Central memory CD4-positive, alpha-beta T cell (primary cell): Measurements from ENCODE around the gene SLC39A6.
"Not testable (repeated sequence)": the region's sequence is repeated elsewhere in the genome, so short reads cannot be mapped to it uniquely, and the experiment has no call there.

ENCODE experiments used
- DNase-seq: peaks from one replicate; pipeline ENCODE4 v3.0.0; 2022
- total RNA-seq, 3 experiments: gene quantifications; one replicate each; lab custom pipeline; 2026; lab: John Stamatoyannopoulos, UW

Gene SLC39A6, protein sequence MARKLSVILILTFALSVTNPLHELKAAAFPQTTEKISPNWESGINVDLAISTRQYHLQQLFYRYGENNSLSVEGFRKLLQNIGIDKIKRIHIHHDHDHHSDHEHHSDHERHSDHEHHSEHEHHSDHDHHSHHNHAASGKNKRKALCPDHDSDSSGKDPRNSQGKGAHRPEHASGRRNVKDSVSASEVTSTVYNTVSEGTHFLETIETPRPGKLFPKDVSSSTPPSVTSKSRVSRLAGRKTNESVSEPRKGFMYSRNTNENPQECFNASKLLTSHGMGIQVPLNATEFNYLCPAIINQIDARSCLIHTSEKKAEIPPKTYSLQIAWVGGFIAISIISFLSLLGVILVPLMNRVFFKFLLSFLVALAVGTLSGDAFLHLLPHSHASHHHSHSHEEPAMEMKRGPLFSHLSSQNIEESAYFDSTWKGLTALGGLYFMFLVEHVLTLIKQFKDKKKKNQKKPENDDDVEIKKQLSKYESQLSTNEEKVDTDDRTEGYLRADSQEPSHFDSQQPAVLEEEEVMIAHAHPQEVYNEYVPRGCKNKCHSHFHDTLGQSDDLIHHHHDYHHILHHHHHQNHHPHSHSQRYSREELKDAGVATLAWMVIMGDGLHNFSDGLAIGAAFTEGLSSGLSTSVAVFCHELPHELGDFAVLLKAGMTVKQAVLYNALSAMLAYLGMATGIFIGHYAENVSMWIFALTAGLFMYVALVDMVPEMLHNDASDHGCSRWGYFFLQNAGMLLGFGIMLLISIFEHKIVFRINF
- 25.7 to 128 (median 59.0) reads per million in 3 experiments for total RNA-seq

DNA sequence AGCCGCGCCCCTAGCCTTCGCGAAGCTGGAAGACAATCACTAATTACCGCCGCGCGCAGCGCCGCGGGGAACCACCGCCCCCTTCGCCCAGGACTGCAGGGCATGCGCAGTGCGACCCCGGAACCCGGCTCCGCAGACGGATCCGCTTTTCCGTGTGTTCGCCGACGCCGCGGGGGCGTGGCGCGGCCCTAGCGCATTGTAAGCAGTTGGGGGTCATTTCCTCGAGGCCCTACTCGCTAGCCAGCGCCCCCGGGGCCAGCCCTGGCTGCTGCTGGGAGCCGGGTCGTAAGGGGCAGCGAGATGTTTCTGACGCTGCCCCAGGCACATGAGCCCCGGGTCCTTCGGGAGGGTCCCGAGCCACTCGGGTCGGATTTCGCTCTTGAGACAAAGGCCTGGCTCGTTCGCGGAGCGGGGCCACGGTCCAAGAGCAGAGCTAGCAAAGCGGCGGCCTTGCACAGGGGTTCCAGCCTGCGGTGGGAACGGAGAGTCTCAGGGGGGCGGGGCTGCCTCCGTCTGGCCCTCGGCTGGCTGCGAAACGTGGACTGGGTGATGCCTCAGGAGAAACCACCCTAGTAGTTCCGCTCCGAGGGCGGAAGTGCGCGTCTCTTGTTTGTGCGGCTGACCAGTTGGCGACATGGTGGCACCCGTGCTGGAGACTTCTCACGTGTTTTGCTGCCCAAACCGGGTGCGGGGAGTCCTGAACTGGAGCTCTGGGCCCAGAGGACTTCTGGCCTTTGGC lies at the start of gene SLC39A6, which contains the start of gene ELP2:
TSS of gene SLC39A6 (minus strand) at position 41 of the 739 bp plus-strand sequence. CDS start 2,333 bp downstream, outside the sequence.
TSS of gene ELP2 (plus strand) at position 600 of the 739 bp plus-strand sequence. CDS start at position 635, 35 bp downstream.
- peak; percentile 93 for DNase-seq

DNA sequence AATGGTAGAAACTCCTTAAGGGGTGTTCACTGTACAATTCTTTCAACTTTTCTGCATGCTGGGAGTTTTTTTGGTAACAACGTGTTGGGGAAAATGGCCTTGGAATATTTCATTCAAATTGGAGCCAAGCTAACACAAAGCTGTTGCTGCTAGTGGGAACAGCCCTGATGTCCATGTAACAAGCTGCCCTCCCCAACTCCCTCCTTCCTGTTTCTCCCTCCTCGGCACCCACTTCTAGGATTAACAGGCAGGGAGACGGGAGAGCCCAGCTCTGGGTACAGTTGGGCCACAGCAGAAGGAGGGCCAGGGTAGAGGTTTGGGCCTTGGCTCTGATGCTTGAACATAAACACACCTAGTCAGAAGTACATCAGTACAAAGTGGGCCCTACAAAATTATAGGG lies 48.8 kb upstream of the SLC39A6 start:
- no peak for DNase-seq

- no peak for DNase-seq
These were observed 47.6 kb upstream of the SLC39A6 start for GRCh38 chr18:36176711-36177110.

GRCh38 chr18:36176177-36176584 lies 47.0 kb upstream of the SLC39A6 start:
- DNase-seq: no peak

GRCh38 chr18:36175481-36175880 lies 46.3 kb upstream of the SLC39A6 start:
- DNase-seq: no peak

DNA sequence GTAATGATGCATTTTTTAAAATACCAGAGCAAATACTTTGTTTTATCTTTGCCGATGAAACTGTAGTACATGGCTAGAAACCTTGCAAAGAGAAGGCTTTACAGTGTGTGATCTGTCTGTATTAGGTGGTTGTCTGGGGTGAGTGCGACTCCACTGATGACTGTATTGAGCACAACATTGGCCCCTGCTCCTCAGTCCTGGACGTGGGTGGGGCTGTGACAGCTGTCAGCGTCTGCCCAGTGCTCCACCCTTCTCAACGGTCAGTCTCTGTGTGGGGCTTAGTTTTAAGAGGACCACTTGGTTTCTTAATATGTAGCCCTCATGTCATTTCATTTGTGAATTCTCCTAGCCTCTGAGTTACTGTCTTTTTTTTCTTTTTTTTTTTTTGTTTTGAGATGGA lies 40.8 kb upstream of the SLC39A6 start:
- DNase-seq: no peak

- not testable (repeated sequence) for DNase-seq
These were observed 39.2 kb upstream of the SLC39A6 start for GRCh38 chr18:36168296-36168695.

DNA sequence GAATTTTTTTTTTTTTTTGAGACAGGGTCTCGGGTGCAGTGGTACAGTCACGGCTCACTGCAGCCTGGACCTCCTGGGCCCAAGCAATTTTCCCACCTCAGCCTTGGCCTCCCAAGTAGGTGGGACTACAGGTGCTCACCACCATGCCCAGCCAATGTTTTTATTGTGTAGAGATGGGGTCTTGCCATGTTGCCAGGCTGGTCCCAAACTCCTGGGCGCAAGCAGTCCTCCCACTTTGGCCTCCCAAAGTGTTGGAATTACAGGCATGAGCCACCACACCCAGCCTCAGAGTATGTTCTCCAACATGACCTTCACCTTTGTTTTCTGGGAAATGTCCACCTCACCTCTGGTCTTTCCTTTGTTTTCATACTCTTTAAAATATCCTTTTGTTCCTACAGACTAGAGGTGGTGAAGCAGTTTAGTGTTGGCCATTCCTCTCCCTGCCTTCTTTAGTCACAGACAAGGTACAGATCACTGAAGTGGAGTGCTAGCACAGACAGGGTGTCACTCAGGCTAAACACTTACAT lies 38.6 kb upstream of the SLC39A6 start:
- no peak for DNase-seq

DNA sequence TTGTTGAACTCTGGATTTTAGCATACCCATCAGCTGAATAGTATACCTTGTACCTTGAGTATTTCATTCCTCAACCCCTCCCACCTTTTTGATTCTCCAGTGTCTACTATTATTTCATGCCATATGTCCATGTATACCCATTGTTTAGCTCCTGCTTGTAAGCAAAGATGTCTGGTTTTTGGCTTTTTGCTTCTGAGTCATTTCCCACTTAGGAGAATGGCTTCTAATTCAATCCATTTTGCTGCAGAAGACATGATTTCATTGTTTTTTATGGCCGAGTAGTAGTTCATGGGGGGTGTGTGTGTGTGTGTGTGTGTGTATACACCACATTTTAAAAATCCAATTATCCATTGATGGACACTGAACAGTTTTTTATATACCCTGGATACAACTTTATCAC lies 33.8 kb upstream of the SLC39A6 start:
- no peak for DNase-seq

GRCh38 chr18:36160959-36161371 lies 31.8 kb upstream of the SLC39A6 start:
- no peak for DNase-seq

- no peak for DNase-seq
These were observed 29.2 kb upstream of the SLC39A6 start for GRCh38 chr18:36158266-36158867.

GRCh38 chr18:36157441-36157840 lies 28.3 kb upstream of the SLC39A6 start:
- no peak for DNase-seq

DNA sequence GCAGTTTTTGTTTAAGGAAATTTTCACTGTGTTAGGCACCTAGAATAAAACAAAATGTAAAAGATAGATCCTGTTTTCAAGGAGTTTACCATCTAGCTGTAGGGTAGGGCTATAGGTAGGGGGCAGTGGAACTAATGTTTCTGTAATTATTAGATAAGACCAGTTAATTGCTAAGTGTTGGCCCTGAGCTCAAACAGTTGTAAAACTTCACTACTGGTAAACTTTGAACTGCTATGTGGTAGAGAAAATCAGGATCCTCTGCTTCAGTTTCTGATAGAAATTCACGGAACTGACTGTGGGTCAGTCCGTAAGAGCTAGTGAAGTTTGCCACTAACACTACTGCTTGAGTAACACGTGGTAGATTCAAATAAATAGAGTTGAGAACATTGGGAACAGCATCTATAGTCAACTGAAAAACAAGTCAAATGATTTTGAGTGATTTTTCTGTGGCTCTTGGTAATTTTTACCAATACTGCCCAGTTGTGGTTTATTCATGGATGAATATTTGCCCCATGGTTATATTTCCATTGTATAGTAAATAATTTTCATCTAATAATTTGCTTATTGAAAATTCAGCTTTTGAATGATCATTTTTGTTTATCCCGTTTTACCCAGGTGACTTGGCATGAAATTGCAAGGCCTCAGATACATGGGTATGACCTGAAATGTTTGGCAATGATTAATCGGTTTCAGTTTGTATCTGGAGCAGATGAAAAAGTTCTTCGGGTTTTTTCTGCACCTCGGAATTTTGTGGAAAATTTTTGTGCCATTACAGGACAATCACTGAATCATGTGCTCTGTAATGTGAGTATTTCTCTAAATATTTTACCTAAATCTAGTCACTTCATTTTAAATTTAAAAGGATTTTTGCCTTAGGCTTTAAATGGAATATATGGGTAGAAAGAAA lies 27.0 kb upstream of the SLC39A6 start:
- DNase-seq: no peak

DNA sequence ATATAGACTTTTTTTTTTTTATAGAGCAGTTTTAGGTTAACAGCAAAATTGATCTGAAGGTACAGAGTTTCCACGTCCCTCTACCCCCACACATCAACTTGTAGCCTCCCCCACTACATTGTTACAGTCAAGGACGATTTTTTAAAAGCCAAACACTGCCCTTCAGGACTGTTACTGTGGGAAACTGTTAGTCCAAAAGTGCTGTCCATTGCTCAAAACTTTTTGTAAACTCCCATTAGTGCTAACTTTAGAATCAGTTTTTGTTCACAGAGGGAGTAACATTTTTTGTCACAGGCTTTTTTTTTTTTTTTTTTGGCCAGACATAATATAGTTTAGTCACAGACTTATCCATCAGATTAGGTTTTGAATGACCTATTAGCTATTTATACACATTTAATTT lies 24.6 kb upstream of the SLC39A6 start:
- no peak for DNase-seq

GRCh38 chr18:36153203-36153602 lies 24.1 kb upstream of the SLC39A6 start:
- DNase-seq: no peak

DNA sequence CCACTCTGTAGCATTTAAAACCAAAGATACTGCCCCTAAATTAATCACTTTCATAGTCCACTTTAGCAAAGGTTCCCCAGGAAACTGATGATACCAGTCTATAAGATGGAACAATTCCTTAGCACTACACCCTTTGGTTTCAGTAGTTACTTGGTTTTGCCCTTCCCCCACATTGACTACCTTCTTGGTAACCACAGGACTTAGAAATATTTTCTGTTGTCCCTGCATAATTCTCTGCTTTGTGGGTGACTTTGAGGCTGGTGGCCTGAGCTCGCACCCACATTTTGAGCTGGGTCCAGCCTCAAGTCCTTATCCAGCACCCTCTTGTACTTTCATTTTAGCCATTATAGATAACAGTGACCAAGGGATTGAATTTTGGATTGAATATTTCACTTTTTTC lies 23.6 kb upstream of the SLC39A6 start:
- no peak for DNase-seq

DNA sequence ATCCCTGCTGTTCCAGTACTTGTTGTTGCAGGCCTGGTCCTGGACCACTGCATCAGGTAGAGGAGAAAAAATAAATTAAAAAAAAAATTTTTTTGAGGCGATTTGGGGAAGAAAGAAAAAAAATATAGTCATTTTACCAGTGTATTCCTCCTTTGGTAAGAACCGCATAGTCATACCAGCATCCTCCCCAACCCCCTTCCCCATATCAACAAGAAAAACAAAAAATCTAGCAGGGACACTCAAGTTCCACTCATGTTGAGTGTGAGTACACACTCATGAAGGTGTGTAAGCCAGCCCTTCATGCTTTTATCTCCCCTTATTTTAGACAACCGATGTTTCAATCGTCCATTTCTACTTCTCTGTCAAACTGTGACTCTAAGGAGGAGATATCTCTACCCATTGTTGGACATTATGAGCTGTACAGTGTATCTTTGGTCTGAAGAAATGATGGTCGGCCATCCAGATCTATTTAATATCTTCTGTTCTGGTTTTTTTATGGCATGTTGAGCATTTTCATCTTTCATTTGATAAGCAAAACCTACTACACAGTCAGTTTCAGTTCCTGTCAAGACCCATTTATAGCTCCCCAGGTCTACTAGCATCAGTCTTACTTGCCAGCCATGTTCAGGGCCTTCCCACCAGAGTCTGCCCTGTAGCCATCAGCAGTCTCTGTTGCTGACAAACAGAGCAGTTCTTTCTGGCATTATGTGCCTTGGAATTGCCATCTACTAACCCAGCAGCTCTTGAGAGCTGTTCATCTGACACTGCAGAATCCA lies 20.6 kb upstream of the SLC39A6 start:
- DNase-seq: no peak

GRCh38 chr18:36143391-36143790 lies 14.3 kb upstream of the SLC39A6 start:
- no peak for DNase-seq

DNA sequence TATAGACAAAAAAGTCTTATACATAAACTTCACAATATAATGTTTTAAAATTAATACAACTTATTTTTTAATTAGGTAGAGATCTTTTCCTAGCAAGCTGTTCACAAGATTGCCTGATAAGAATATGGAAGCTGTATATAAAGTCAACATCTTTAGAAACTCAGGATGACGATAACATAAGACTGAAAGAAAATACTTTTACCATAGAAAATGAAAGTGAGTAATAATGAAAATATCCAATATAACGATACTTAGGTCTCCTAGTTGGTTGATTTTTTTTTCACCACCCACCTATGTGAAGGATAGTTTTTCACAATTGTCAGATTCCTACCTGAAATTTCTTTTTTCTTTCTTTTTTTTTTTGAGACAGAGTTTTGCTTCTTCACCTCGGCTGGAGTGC lies 13.6 kb upstream of the SLC39A6 start:
- no peak for DNase-seq

- DNase-seq: no peak
These were observed 12.4 kb upstream of the SLC39A6 start for GRCh38 chr18:36141576-36141975.
